HG03280 (cell line): Measurements from ENCODE around the gene SKI.
"Not testable (repeated sequence)": the region's sequence is repeated elsewhere in the genome, so short reads cannot be mapped to it uniquely, and the experiment has no call there.

Experiments used
- ATAC-seq: cut with Tn5 transposase; IDR thresholded peaks from one replicate; pipeline ENCODE4 v1.9.1; 2021; ENCODE audit warnings: mild to moderate bottlenecking, moderate library complexity; ENCODE audit not compliant: unreplicated experiment

Gene SKI

GRCh38 chr1:2258122-2258681 is 30.1 kb downstream of the SKI start:
- ATAC-seq: no peak

GRCh38 chr1:2258996-2259395 is 30.9 kb downstream of the SKI start:
- ATAC-seq: no peak

- ATAC-seq: no peak
Measured at GRCh38 chr1:2259668-2260402, 31.7 kb downstream of the SKI start.

- not testable (repeated sequence) for ATAC-seq
Measured at GRCh38 chr1:2260470-2260869, 32.4 kb downstream of the SKI start.

- ATAC-seq: no peak
Measured at GRCh38 chr1:2260917-2261316, 32.8 kb downstream of the SKI start.

- ATAC-seq: not testable (repeated sequence)
Measured at GRCh38 chr1:2261476-2262395, 33.6 kb downstream of the SKI start.

GRCh38 chr1:2266301-2266975 is 38.3 kb downstream of the SKI start:
- no peak for ATAC-seq

- no peak for ATAC-seq
Measured at GRCh38 chr1:2267051-2267830, 39.1 kb downstream of the SKI start.

GRCh38 chr1:2267862-2268261 is 39.7 kb downstream of the SKI start:
- no peak for ATAC-seq

GRCh38 chr1:2268285-2269056 is 40.4 kb downstream of the SKI start:
- ATAC-seq: no peak

- no peak for ATAC-seq
Measured at GRCh38 chr1:2269193-2269921, 41.2 kb downstream of the SKI start.

- ATAC-seq: no peak
Measured at GRCh38 chr1:2269922-2270259, 41.8 kb downstream of the SKI start.

GRCh38 chr1:2270260-2271100 is 42.4 kb downstream of the SKI start:
- no peak for ATAC-seq

GRCh38 chr1:2271211-2271721 is 43.1 kb downstream of the SKI start:
- no peak for ATAC-seq

- ATAC-seq: no peak
Measured at GRCh38 chr1:2271841-2272655, 43.9 kb downstream of the SKI start.

GRCh38 chr1:2272686-2273400 is 44.7 kb downstream of the SKI start:
- ATAC-seq: no peak
